ENCODE data around the gene ZNF879. TPM values are rescaled to one million over a fixed set of nuclear protein-coding genes. Genes with fewer than 3 reads are reported as not detected.

ZNF879 gene
- total RNA-seq = 4.1 TPM

GRCh38 chr5:179023528-179024189 is at the start of gene ZNF879:
Gene ZNF879 (plus strand): TSS chr5:179023804. CDS start chr5:179025005, 1,201 bp downstream.
- DNase-seq (ENCODE audit: low spot score) = peak; percentile 94

DNA sequence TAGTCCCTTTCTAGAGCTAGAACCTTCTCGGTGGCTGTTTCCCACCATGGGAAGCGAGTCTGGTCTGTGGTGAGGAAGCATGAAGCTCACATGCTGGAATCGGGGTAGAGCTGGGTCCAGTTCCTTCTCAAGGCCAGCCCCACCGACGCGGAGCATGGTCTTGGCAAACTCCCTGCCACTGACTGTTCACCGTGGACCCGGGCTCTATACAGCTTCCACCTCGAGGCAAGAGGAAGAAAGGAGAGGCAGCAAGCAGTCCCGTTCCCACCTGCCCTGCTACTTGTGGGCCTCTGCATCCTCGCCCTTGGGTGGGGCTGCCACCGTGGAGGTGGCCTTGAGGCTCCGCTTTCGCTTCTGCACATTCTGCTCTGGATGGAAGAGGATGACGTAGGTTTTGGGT is 42.2 kb upstream of the ZNF879 start:
- DNase-seq (ENCODE audit: low spot score) = no peak

DNA sequence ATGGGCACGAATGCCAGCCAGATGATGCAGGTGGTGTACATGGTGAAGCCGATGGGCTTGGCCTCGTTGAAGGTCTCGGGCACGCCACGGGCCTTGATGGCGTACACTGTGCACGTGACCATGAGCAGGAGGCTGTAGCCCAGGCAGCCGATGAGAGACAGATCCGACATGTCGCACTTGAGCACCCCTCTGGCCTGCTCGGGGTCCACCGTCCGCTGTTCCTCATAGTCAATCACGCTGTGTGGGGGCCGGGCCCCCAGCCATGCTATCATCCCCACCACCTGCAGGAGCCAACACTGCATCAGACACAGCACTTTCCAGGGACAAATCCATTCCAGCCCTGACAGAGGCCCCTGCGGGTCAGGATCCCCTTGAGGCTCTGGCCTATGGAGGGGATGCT is 40.7 kb upstream of the ZNF879 start:
- DNase-seq (ENCODE audit: low spot score) = no peak

- DNase-seq (ENCODE audit: low spot score) = no peak
These were observed 39.9 kb upstream of the ZNF879 start for GRCh38 chr5:178983728-178984127.

GRCh38 chr5:178984145-178985072 is 39.2 kb upstream of the ZNF879 start:
- no peak for DNase-seq (ENCODE audit: low spot score)

DNA sequence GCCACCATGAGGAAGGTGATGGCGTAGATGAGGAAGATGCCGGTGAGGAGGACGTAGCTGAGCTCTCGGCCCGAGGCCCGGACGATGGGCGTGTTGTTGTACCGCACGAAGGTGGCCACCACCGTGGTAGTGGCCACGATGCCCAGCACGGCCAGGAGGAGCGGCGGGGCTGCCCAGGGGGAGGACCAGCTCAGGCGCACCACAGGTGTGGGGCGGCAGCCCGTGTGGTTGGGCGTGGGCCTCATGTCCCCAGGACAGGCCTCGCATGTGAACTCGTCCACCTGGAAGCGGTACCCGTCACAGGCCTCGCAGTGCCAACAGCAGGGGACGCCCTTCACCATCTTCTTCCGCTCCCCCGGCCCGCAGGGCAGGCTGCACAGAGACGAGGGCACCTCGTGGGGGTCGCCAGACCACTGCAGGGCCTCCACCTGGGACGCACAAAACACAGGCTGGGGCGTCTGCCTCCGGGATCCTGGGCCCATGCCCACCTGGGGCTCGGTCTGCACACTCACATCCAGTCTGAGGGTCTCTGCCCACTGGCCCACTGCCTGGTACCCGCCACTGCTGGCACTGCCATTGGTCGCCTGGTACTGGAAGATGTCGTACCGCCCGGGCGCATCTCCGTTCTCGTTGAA is 37.2 kb upstream of the ZNF879 start:
- no peak for DNase-seq (ENCODE audit: low spot score)

GRCh38 chr5:178988436-178989220 is 35.0 kb upstream of the ZNF879 start:
- no peak for DNase-seq (ENCODE audit: low spot score)

GRCh38 chr5:178989311-178989710 is 34.3 kb upstream of the ZNF879 start:
- DNase-seq (ENCODE audit: low spot score) = no peak

GRCh38 chr5:178990491-178990890 is 33.1 kb upstream of the ZNF879 start:
- no peak for DNase-seq (ENCODE audit: low spot score)

DNA sequence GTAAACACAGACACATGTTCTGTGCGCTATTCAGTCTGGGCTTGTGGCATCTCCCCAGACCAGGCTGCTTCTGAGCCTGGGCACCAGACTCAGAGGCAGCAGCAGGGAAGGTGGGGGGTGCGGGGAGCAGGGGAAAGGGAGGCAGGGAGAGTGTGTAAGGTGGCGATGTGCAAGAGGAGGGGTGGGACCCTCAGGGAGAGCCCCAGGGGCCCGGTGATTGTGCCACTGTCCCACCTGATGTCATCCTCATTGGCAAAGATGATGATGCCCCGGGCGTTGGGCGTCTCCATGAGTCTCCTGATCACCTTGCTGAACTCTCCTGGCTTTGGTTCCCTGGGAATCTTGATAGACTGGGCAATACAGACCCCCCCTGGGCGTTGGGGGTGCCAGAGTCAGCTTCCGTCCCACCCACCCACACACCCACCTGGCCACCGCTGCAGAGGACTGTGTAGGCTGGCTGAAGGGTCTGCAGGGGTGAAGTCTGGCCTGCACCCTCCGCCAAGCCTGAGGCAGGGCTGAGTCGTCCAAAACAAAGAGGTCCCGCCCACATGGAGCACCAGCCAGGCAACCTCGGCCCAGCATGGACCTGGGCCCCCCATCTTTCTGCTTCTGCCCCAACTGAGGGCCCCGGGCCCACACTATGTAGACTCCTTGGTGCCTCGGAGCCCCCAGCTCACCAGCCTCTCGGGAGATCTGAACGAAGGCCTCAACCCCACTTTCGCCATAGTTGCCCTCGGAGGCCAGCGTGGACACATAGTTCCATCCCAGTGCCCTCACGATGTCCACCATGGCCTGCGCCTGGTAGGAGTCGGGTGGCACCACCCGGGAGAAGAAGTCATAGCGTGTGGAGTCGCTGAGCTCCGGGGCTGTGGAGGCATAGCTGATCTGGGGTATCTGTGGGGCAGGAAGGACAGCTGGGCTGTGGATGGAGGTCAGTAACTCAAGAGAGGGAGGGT is 32.1 kb upstream of the ZNF879 start:
- no peak for DNase-seq (ENCODE audit: low spot score)

GRCh38 chr5:178992291-178992895 is 31.2 kb upstream of the ZNF879 start:
- no peak for DNase-seq (ENCODE audit: low spot score)

GRCh38 chr5:178993236-178993765 is 30.3 kb upstream of the ZNF879 start:
- no peak for DNase-seq (ENCODE audit: low spot score)

DNA sequence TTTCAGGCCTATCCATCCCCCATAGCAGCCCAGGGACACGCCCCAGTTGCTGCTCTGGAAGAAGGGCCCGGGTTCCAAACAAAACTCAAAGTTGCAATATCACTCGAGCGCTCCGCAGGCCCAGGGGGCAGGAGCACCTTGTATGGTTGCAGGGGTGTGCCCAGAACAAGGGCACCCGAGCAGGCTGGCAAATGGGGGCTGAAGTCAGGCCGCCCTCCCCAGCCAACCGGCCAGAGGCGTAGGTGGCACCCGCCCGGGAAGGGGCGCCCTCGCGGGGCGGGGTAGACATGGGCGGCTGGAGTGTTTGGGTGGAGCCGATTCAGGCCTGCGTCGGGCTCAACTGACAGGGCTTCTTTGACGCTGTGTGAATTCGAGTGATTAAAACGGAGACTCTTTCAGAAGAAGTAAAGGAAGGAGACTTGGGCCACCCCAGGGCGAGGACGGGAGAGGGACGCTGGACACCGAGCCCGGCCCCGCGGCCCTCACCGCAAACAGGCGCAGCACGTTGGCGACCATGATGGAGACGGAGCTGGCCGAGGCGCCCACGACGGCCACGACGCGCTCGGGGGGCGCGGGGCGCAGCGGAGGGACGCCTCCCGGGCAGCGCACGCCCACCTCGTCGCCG is 29.5 kb upstream of the ZNF879 start:
- no peak for DNase-seq (ENCODE audit: low spot score)

DNA sequence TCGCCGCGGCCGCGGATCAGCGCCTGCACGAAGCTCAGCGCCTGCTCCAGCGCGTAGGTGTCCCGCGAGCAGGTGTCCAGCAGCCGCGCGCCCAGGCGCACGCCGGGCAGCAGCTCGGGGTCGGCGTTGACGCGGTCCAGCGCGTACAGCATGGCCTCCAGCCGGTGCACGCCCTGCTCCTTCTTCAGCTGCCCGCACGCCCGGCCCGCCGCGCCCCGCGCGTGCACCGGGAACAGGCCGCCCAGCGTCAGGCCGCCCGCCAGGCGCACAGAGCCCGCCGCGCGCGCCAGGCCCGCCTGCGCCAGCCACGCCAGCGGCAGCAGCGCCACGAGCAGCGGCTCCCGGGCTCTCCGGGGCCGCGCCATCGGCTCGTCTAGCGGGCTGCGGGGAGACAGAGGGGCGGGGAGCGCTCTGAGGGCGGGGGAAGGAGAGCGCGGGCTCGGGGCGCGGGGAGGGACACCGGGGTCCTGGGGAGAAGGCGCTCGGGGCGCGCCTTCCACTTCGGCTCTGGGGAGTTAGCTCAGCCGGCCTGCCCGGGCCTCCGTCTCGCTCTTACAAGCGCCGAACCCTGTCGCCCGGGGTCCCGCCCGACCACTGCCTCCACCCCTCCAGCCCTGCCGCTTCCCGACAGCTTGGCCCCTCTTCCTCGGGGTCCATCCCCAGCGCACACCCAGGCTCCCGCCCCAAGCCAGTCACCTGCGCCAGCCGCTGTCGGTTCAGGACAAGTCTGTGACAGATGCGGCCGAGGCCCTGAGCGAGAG is 28.8 kb upstream of the ZNF879 start, which contains the start of gene GRM6:
Gene GRM6 (minus strand): TSS at position 741 of the 761 bp plus-strand sequence. CDS start 376 bp downstream, at position 365.
- DNase-seq (ENCODE audit: low spot score) = no peak

DNA sequence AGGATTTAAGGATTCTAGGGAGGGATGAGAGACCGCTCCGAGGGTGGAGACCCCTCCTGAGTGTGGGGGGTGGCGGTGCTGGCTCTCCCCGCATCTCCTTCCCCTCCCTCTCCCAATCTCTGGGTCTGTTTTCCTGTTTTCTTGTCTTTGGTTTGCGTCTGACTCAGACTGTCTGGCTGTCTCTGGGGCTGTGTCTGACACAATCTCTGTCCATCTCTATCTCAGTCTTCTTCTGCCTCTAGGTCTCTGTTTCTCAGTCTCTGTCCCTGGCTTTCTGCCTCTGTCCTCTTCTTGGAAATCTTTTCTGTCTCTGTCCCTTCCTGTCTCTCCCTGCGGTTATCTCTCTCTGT is 28.3 kb upstream of the ZNF879 start:
- DNase-seq (ENCODE audit: low spot score) = no peak

DNA sequence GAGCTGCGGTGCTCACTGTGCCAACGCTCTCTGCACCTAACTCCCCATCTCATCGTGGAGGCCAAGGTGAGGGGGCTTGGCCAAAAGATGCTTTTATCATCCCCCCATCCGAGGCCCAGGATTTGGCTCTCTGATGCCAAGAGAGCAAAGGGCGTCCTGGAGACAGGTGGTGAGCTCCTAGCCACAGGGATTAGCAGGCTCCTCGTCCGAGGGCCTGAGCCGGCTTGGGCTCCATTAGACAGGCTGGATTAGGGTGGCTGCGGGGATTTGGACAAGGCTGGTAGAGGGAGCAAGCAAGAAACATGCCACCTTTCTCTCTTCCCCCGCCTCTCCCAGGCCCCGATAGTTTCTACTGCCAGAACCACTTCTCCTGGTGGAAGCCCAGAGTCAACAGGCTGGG is 27.4 kb upstream of the ZNF879 start:
- DNase-seq (ENCODE audit: low spot score) = no peak

DNA sequence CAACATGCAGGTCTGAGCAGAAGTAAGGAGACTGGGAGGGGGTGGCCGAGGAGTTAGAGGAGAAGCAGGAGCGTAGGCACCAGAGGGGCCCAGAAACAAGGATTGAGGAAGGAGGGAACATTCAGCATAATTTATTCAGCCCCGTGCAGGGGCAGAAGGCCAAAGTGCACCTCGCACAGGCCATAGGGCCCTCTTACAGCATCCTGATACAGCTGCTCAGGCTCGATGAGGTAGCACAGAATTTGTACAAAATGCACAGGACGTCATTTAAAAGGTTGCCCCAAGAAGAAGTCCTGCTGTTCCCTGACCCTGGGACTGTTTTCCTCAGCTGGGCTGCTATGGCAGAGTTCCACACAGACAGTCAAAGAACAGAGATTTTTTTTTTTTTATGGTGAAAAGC is 26.4 kb upstream of the ZNF879 start:
- no peak for DNase-seq (ENCODE audit: low spot score)

DNA sequence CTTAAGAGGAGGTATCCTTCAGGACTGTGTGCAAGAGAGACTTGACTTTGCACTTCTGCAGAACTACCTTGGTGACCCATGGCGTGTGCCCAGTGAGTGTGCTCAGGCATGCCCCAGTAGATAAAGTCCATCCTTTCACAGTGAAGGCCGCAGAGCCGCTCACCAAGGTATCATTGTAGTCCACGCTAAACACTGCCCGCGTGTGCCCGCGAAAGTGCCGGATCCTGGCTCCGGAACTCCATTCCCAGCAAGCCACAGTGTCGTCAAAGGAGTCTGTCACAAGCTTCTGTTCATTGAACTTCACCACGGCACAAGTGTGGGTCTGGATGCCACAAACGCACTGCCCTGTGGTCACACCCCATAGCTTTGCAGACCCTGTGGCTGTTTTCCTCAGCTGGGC is 25.2 kb upstream of the ZNF879 start:
- DNase-seq (ENCODE audit: low spot score) = no peak

DNA sequence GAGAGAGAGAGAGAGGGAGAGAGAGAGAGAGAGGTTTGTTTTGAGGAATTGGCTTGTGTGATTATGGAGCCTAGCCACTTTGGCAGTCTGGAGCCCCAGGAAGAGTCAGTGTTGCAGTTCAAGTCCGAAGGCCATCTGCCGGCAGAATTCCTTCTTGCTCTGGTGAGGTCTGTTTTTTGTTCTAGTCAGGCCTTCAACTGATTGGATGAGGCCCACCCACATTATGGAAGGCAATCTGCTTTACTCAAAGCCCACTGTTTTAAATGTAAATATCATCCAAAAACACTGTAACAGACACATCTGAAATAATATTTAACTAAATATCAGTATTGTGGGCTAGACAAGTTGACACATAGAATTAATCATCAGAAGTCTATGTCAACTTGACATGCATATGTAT is 17.0 kb upstream of the ZNF879 start:
- DNase-seq (ENCODE audit: low spot score) = no peak

All from ureter (tissue), 1 donor.